Measurements from ENCODE around the gene MAP3K5.

The MAP3K5 gene

DNA sequence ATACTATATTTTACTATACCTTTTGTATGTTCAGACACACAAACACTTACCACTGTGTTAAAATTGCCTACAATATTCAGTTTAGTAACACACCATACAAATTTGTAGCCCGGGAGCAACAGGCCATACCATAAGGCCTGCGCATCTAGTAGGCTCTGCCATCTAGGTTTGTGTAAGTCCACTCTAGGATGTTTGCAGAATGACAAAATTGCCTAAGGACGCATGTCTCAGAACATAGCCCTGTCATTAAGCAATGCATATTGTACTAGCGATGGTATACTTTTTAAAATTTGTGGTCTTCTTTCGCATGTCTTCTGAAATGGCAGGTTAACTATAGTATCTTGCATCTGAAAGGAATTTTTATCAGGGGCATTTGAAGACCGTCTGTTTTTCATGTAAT, 215.5 kb downstream of the MAP3K5 start:
- DNase-seq (ENCODE audit: low read depth), result no peak
- no peak overlapping the region for H3K4me3 ChIP-seq (ENCODE audit: low read depth, low read length)
- TF ChIP-seq, protein P1, sequence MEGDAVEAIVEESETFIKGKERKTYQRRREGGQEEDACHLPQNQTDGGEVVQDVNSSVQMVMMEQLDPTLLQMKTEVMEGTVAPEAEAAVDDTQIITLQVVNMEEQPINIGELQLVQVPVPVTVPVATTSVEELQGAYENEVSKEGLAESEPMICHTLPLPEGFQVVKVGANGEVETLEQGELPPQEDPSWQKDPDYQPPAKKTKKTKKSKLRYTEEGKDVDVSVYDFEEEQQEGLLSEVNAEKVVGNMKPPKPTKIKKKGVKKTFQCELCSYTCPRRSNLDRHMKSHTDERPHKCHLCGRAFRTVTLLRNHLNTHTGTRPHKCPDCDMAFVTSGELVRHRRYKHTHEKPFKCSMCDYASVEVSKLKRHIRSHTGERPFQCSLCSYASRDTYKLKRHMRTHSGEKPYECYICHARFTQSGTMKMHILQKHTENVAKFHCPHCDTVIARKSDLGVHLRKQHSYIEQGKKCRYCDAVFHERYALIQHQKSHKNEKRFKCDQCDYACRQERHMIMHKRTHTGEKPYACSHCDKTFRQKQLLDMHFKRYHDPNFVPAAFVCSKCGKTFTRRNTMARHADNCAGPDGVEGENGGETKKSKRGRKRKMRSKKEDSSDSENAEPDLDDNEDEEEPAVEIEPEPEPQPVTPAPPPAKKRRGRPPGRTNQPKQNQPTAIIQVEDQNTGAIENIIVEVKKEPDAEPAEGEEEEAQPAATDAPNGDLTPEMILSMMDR (IDR thresholded peaks at IDR 0.05; ENCODE audit: control insufficient read depth, extremely low read depth, insufficient read depth), result no peak

DNA sequence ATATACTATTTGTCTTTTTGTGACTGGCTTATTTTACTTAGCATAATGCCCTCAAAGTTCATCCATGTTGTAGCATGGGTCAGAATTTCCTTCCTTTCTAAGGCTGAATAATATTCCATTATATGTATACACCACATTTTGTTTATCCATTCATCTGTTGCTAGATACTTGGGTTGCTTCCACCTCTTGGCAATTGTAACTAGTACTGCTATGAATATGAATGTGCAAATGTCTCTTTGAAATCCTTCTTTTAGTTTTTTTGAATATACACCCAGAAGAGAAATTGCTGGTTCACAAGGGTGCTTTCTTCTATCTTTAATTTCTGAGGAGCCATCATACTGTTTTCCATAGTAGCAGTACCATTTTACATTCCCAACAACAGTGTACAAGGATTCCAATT, 220.8 kb downstream of the MAP3K5 start:
- TF ChIP-seq, protein P1 (IDR thresholded peaks at IDR 0.05; ENCODE audit: control insufficient read depth, extremely low read depth, insufficient read depth), result no peak
- DNase-seq (ENCODE audit: low read depth), result no peak
- H3K4me3 ChIP-seq (ENCODE audit: low read depth, low read length), result no peak overlapping the region

DNA sequence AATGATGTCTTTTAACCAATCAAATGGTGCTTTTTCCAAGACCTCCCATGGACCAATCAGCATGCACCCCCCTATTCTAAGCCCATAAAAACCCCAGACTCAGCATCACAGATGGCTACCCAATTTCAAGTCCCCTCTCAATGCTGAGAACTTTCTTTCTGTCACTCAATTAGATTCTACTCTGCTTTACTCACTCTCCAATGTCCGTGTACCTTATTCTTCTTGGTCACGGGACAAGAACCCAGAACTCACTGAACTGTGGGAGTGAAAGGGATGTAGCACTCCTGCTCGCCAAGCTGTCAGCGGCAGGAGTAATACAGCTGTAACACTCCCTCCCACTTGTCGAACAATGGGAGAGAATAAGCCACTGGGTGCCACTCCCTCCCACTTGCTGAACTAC, 221.2 kb downstream of the MAP3K5 start:
- DNase-seq (ENCODE audit: low read depth), result no peak
- H3K4me3 ChIP-seq (ENCODE audit: low read depth, low read length), result no peak overlapping the region
- TF ChIP-seq, protein P1 (IDR thresholded peaks at IDR 0.05; ENCODE audit: control insufficient read depth, extremely low read depth, insufficient read depth), result no peak

DNA sequence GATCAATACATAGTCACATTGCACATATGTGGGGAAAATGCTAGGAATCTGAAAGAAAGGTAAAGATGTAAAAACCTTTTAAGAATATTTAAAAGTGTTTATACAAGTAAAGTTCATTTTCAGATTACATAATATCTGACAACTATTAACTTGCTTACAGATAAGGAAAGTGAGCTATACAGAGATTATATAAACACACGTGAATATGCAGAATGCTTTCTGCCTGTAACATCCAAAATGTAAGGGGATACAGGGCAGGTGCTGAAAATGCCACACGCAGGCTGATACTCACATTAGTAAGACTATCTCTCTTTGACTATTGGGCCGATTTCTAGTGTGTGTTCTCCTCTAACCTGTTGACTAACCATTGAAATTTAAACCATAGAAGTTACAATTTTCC, 224.1 kb downstream of the MAP3K5 start:
- TF ChIP-seq, protein P1 (IDR thresholded peaks at IDR 0.05; ENCODE audit: control insufficient read depth, extremely low read depth, insufficient read depth), result no peak
- no peak for DNase-seq (ENCODE audit: low read depth)
- no peak overlapping the region for H3K4me3 ChIP-seq (ENCODE audit: low read depth, low read length)

DNA sequence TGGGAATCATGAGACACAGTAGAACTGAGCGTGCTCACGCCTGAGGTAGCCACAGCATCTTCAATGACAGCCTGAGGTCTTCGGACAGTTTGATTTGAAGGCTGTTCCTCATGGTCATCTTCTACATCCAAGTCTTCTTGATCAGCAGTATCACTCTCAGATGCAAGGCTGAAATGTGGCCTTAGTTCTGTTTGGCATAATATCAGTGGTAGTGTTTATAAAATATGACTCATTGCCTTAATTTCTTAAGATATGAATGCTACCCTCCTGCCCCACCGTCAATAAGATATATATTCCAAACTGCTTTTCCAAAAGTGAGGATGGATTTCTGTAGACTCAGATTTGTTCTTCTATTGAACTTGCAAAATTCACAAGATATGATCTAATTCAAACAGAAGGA, 224.6 kb downstream of the MAP3K5 start:
- no peak overlapping the region for H3K4me3 ChIP-seq (ENCODE audit: low read depth, low read length)
- DNase-seq (ENCODE audit: low read depth), result no peak
- TF ChIP-seq, protein P1 (IDR thresholded peaks at IDR 0.05; ENCODE audit: control insufficient read depth, extremely low read depth, insufficient read depth), result no peak

DNA sequence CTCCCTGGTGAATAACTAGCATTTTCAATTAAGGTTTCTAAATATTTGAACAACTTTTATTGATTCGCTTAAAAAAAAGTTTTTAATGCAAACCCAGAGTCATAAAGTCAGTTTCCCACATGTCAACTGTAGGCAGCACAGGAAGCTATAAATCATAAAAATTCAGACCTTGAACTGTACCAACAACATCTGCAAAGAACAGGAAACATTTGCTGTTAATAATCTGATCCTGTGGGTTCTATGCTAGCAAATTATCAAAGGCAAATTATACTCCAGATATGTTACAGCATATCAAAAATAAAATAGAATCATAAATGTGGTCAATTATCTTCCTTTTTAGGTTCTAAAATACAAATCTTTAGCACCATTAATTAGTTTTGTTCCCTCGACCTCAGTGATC, 225.4 kb downstream of the MAP3K5 start:
- no peak for DNase-seq (ENCODE audit: low read depth)
- TF ChIP-seq, protein P1 (IDR thresholded peaks at IDR 0.05; ENCODE audit: control insufficient read depth, extremely low read depth, insufficient read depth), result no peak
- H3K4me3 ChIP-seq (ENCODE audit: low read depth, low read length), result no peak overlapping the region

DNA sequence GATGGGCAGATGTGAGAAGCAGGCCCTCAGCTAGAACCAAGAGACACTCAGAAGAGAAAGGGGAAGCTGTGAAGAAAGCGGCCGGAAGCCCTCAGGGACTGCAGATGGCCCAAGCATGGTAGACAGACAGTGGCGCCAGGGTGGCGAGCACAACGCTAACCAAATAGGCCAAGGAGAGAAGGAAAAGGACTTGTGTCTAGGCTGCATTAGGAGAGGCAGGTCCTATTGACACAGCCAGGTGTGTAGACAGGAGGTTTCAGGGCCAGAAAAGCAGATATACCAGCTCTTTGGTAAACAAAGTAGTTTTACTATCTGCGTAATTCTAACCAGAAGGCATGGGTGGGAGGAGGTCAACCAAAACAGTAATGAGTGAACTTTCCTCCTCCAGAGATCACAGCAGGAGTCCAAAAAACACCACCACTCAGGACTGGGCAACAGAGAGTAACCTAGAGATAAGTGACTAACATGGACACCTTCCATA, 226.2 kb downstream of the MAP3K5 start:
- peak; percentile 96 for DNase-seq (ENCODE audit: low read depth)
- TF ChIP-seq, protein P1 (IDR thresholded peaks at IDR 0.05; ENCODE audit: control insufficient read depth, extremely low read depth, insufficient read depth), result no peak
- no peak overlapping the region for H3K4me3 ChIP-seq (ENCODE audit: low read depth, low read length)

Measured in LNCaP clone FGC (cell line).